Osteocyte (in vitro differentiated cells): ENCODE measurements around the gene ACOT13. TPM values are rescaled to one million over a fixed set of nuclear protein-coding genes. Genes with fewer than 3 reads are reported as not detected.
"Not testable (repeated sequence)": the region's sequence is repeated elsewhere in the genome, so short reads cannot be mapped to it uniquely, and the experiment has no call there.

Source experiments
- DNase-seq: peaks from one replicate; pipeline ENCODE4 v3.0.0; 2021; ENCODE audit warnings: mixed read lengths; ENCODE audit not compliant: unreplicated experiment; ENCODE audit errors: extremely low spot score
- H3K27ac Mint-ChIP-seq: one replicate; pipeline ENCODE4 v1.8.0; 2021; ENCODE audit warnings: mild to moderate bottlenecking, mixed read lengths; ENCODE audit not compliant: unreplicated experiment
- H3K27me3 Mint-ChIP-seq: one replicate; pipeline ENCODE4 v1.8.0; 2021; ENCODE audit warnings: mixed read lengths; ENCODE audit not compliant: unreplicated experiment
- H3K36me3 Mint-ChIP-seq: one replicate; pipeline ENCODE4 v1.8.0; 2021; ENCODE audit warnings: mixed read lengths; ENCODE audit not compliant: unreplicated experiment
- H3K4me1 Mint-ChIP-seq: one replicate; pipeline ENCODE4 v1.8.0; 2021; ENCODE audit warnings: mixed read lengths; ENCODE audit not compliant: unreplicated experiment
- H3K4me3 Mint-ChIP-seq: one replicate; pipeline ENCODE4 v1.8.0; 2021; ENCODE audit warnings: mild to moderate bottlenecking, moderate library complexity, mixed read lengths; ENCODE audit not compliant: unreplicated experiment
- H3K9me3 Mint-ChIP-seq: one replicate; pipeline ENCODE4 v1.8.0; 2021; ENCODE audit warnings: mixed read lengths; ENCODE audit not compliant: unreplicated experiment
- CTCF ChIP-seq: fragments of 200-600 bp; sonication (generic); IDR thresholded peaks from 2 replicates; pipeline ENCODE4 v1.5.0; 2021; ENCODE audit warnings: antibody characterized with exemption, mild to moderate bottlenecking, moderate library complexity
- total RNA-seq: library from RNA; stranded (reverse); gene quantifications from 2 replicates; pipeline ENCODE4 v1.2.1, GENCODE V29; 2021

Gene ACOT13
- total RNA-seq, 1 donor from 2014 or later: 23.9 TPM

GRCh38 chr6:24720131-24720603, 53.3 kb downstream of the ACOT13 start:
- Mint-ChIP-seq H3K9me3 (no peaks in the 10 kb centered on the region), H3K27ac (peak overlapping the region; percentile 99), H3K4me3 (peak overlapping the region; percentile 92), H3K4me1 (peaks cover 44% of the 10 kb centered on the region), H3K27me3 (no peaks in the 10 kb centered on the region), H3K36me3 (peaks cover 20% of the 10 kb centered on the region)
- peak; percentile 9 for TF ChIP-seq CTCF
- DNase-seq: peak; percentile 87

- no peaks in the 10 kb centered on the region for H3K9me3 Mint-ChIP-seq
- H3K27ac Mint-ChIP-seq: peak overlapping the region; percentile 99
- peaks cover 13% of the 10 kb centered on the region for H3K36me3 Mint-ChIP-seq
- TF ChIP-seq CTCF: no peak
- H3K27me3 Mint-ChIP-seq: no peaks in the 10 kb centered on the region
- peak; percentile 100 for DNase-seq
- peaks cover 38% of the 10 kb centered on the region for H3K4me1 Mint-ChIP-seq
- peak overlapping the region; percentile 92 for H3K4me3 Mint-ChIP-seq
These were observed 54.0 kb downstream of the ACOT13 start for GRCh38 chr6:24720604-24721460.

GRCh38 chr6:24721461-24722215, 54.8 kb downstream of the ACOT13 start:
- DNase-seq: no peak
- H3K9me3 Mint-ChIP-seq: no peaks in the 10 kb centered on the region
- peaks cover 30% of the 10 kb centered on the region for H3K4me1 Mint-ChIP-seq
- H3K36me3 Mint-ChIP-seq: peaks cover 11% of the 10 kb centered on the region
- no peak for TF ChIP-seq CTCF
- H3K4me3 Mint-ChIP-seq: peak overlapping the region; percentile 92
- H3K27ac Mint-ChIP-seq: peak overlapping the region; percentile 99
- no peaks in the 10 kb centered on the region for H3K27me3 Mint-ChIP-seq

- Mint-ChIP-seq H3K27ac (no peak overlapping the region), H3K4me3 (no peak overlapping the region), H3K4me1 (peaks cover 13% of the 10 kb centered on the region), H3K36me3 (peaks cover 5% of the 10 kb centered on the region), H3K27me3 (no peaks in the 10 kb centered on the region), H3K9me3 (no peaks in the 10 kb centered on the region)
- no peak for DNase-seq
- no peak for TF ChIP-seq CTCF
These were observed 56.4 kb downstream of the ACOT13 start for GRCh38 chr6:24723270-24723669.

- peaks cover 11% of the 10 kb centered on the region for H3K27me3 Mint-ChIP-seq
- not testable (repeated sequence) for H3K36me3 Mint-ChIP-seq, DNase-seq, H3K4me1 Mint-ChIP-seq, H3K4me3 Mint-ChIP-seq, H3K27ac Mint-ChIP-seq
- peaks cover 13% of the 10 kb centered on the region for H3K9me3 Mint-ChIP-seq
These were observed 63.8 kb downstream of the ACOT13 start for GRCh38 chr6:24730653-24731052.

GRCh38 chr6:24731456-24732134, 64.7 kb downstream of the ACOT13 start:
- H3K27ac Mint-ChIP-seq, H3K36me3 Mint-ChIP-seq, H3K4me3 Mint-ChIP-seq, H3K4me1 Mint-ChIP-seq, DNase-seq: not testable (repeated sequence)
- H3K27me3 Mint-ChIP-seq: peaks cover 11% of the 10 kb centered on the region
- H3K9me3 Mint-ChIP-seq: peaks cover 13% of the 10 kb centered on the region
